Ishikawa (cell line): Measurements from ENCODE around the gene SPAG6.

Source experiments
- CREB1 ChIP-seq: IDR thresholded peaks from 2 replicates; pipeline ENCODE4 v1.6.1; 2012; ENCODE audit warnings: low read depth
- EP300 ChIP-seq: IDR thresholded peaks from 2 replicates; pipeline ENCODE4 v1.6.1; 2012; ENCODE audit warnings: borderline replicate concordance
- FOXM1 ChIP-seq: IDR thresholded peaks from 2 replicates; pipeline ENCODE4 v1.6.1; 2012; ENCODE audit warnings: low read depth, borderline replicate concordance
- MAX ChIP-seq: IDR thresholded peaks from 2 replicates; pipeline ENCODE4 v1.6.1; 2012
- NFIC ChIP-seq: IDR thresholded peaks from 2 replicates; pipeline ENCODE4 v1.6.1; 2012
- RAD21 ChIP-seq: IDR thresholded peaks from 2 replicates; pipeline ENCODE4 v1.6.1; 2012; ENCODE audit warnings: low read depth
- TAF1 ChIP-seq: IDR thresholded peaks from 2 replicates; pipeline ENCODE4 v1.6.1; 2012; ENCODE audit warnings: low read depth, mild to moderate bottlenecking
- TCF12 ChIP-seq: IDR thresholded peaks from 2 replicates; pipeline ENCODE4 v1.6.1; 2012; ENCODE audit warnings: low read depth
- TEAD4 ChIP-seq: IDR thresholded peaks from 2 replicates; pipeline ENCODE4 v1.6.1; 2012
- USF1 ChIP-seq: IDR thresholded peaks from 2 replicates; pipeline ENCODE4 v1.6.1; 2012
- ZBTB7A ChIP-seq: IDR thresholded peaks from 2 replicates; pipeline ENCODE4 v1.6.1; 2012; ENCODE audit warnings: low read depth

- no peak for TF ChIP-seq FOXM1
- TF ChIP-seq EP300, result no peak
- no peak for TF ChIP-seq TEAD4
- TF ChIP-seq TAF1, result no peak
- no peak for TF ChIP-seq TCF12
- TF ChIP-seq CREB1, result no peak
- TF ChIP-seq MAX, result no peak
- TF ChIP-seq RAD21, result no peak
- no peak for TF ChIP-seq NFIC
- no peak for TF ChIP-seq USF1
- no peak for TF ChIP-seq ZBTB7A
Observed at GRCh38 chr10:22345301-22346095, at the start of gene SPAG6.
